ENCODE measurements around the gene UNCX. TPM values are rescaled to one million over a fixed set of nuclear protein-coding genes. Genes with fewer than 3 reads are reported as not detected.
"Not testable (repeated sequence)": the region's sequence is repeated elsewhere in the genome, so short reads cannot be mapped to it uniquely, and the experiment has no call there.

Gene UNCX
- not detected for total RNA-seq

DNA sequence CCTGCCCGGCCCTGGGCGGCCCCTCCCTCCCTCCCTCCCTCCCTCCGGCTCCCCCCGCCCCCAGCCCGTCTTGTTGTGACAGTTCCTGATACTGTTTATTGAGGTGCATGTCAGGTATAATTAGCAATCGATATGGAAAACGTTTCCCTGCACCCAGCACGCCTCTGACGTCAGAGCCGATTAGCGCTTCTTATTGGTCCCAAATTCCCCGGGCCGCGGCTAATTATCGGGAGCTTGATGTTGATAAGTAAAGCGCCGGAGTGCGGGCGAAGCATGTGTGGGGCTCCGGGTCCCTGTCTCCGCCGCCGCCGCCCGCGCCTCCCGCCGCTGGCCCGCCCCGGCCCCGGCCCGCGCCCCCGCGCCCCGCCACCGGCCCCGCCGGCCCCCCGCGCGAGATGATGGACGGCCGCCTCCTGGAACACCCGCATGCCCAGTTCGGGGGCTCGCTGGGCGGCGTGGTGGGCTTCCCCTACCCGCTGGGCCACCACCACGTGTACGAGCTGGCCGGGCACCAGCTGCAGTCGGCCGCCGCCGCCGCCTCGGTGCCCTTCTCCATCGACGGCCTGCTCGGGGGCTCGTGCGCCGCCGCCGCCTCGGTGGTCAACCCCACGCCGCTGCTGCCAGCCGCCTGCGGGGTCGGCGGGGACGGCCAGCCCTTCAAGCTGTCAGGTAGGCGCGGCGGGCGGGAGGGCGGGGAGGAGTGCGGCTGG is at the start of gene UNCX:
Gene UNCX, plus strand, starts transcription at position 250 of the 710 bp plus-strand sequence. Its CDS starts 146 bp downstream, at position 396.
- Mint-ChIP-seq H3K27me3 (peaks cover 56% of the 10 kb centered on the region), H3K4me3 (no peak within 1 kb of the TSS), H3K27ac (peak within 1 kb of the TSS; percentile 18), H3K36me3 (ENCODE audit: low read depth) (peaks cover 15% of the 10 kb centered on the region), H3K9me3 (no peaks in the 10 kb centered on the region), H3K4me1 (peaks cover 13% of the 10 kb centered on the region)
- ChIA-PET POLR2A (no interaction called here), CTCF (no interaction called here)
- no peak for DNase-seq

DNA sequence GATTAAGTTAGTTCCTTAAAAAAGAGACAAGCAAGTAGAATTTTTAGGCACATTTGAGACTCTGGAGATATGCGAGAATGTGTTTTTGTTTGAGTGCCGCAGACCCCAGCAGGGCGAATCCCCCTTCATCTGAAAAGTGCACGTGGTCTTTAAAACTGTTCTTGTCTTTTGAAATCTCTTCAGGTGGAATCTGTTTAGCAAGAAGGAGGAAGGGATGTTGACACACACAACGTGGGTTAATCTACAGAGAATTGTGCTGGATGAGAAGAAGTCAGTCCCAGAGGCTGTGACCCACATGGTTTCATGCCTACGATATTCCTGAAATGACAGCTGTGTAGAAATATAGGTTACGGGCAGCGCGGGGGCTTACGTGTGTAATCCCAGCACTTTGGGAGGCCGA is 45.5 kb upstream of the UNCX start:
- no peak overlapping the region for H3K4me3 Mint-ChIP-seq
- H3K4me1 Mint-ChIP-seq = peaks cover 21% of the 10 kb centered on the region
- ChIA-PET POLR2A (no interaction called here), CTCF (interaction anchor here (0.7 to 2.6 kb wide), 2 partner anchors 11 to 1644 kb away, joined by 3 to 23 read pairs; no protein-coding TSS in a partner anchor)
- H3K27ac Mint-ChIP-seq = no peak overlapping the region
- H3K36me3 Mint-ChIP-seq (ENCODE audit: low read depth) = peaks cover 14% of the 10 kb centered on the region
- H3K9me3 Mint-ChIP-seq = no peaks in the 10 kb centered on the region
- peaks cover 14% of the 10 kb centered on the region for H3K27me3 Mint-ChIP-seq
- DNase-seq = no peak

DNA sequence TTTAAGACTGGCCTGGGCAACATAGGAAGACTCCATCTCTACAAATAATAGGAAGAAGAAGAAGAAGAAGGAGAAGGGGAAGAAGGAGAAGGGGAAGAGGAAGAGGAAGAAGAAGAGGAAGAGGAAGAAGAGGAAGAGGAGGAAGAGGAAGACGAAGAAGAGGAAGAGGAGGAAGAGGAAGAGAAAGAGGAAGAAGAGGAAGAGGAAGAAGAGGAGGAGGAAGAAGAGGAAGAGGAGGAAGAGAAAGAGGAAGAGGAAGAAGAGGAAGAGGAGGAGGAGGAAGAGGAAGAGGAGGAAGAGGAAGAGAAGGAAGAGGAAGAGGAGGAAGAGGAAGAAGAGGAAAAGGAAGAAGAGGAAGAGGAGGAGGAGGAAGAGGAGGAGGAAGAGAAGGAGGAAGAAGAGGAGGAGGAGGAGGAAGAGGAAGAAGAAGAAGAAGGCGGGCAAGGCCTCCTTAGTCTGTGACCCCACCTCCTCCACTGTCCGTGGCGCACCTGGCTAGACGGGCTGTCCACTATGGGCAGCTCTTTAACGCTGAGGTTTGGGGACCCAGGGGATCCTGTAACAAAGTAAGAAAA is 43.9 kb upstream of the UNCX start:
- POLR2A ChIA-PET = no interaction called here
- no peak for DNase-seq
- H3K4me3 Mint-ChIP-seq = no peak overlapping the region
- H3K36me3 Mint-ChIP-seq (ENCODE audit: low read depth) = peaks cover 17% of the 10 kb centered on the region
- no peaks in the 10 kb centered on the region for H3K9me3 Mint-ChIP-seq
- H3K4me1 Mint-ChIP-seq = peaks cover 30% of the 10 kb centered on the region
- no peak overlapping the region for H3K27ac Mint-ChIP-seq
- peaks cover 14% of the 10 kb centered on the region for H3K27me3 Mint-ChIP-seq
- CTCF ChIA-PET = interaction anchor here (6.3 kb wide), 1 partner anchor 12 kb away, joined by 55 read pairs; no protein-coding TSS in a partner anchor

DNA sequence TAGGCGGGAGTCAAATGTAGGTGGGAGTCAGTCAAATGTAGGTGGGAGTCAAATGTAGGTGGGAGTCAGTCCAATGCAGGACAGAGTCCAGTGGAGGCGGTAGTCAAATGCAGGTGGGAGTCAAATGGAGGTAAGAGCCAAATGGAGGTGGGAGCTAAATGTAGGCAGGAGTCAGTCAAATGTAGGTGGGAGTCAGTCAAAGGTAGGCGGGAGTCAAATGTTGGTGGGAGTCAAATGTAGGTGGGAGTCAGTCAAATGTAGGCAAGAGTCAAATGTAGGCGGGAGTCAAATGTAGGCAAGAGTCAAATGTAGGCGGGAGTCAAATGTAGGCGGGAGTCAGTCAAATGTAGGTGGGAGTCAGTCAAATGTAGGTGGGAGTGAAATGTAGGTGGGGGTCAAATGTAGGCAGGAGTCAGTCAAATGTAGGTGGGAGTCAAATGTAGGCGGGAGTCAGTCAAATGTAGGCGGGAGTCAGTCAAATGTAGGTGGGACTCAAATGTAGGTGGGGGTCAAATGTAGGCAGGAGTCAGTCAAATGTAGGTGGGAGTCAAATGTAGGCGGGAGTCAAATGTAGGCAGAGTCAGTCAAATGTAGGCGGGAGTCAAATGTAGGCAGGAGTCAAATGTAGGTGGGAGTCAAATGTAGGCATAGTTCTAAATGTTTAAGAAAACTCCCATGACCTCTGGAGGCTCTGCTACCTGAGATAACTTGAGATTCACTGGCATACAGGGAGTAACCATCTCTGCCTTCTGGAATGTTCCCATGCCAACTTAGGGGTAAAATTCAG is 42.5 kb upstream of the UNCX start:
- Mint-ChIP-seq H3K9me3 (no peaks in the 10 kb centered on the region), H3K36me3 (ENCODE audit: low read depth) (peaks cover 17% of the 10 kb centered on the region), H3K27me3 (peaks cover 18% of the 10 kb centered on the region), H3K4me3 (no peak overlapping the region), H3K27ac (peak overlapping the region; percentile 35), H3K4me1 (peaks cover 32% of the 10 kb centered on the region)
- ChIA-PET POLR2A (no interaction called here), CTCF (interaction anchor here (1.1 to 6.3 kb wide), 2 partner anchors 10 to 14 kb away, joined by 3 to 55 read pairs; no protein-coding TSS in a partner anchor)
- DNase-seq = no peak

DNA sequence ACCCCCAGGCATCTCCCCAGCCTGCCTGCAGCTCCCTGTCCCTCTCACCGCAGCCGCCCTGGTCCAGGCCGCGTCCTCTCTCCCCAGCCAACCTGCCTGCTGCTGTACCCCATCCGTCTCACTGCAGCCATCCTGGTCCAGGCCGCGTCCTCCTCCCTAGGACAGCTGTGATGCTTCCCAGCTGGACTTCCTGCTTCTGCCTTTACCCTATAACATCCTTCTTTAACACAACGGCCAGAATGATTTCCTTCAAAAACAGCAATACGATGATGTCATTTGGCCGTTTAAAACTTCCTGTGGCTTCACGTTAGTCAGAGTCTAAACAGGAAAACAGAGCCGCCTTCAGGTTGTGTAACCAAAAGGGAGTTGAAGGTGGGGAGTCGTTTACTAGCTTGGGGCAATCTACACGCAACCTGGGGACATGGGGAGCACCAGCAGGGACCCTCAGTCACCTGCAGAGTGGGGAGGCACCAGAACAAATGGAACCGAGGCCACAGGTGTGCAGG is 40.4 kb upstream of the UNCX start:
- Mint-ChIP-seq H3K4me1 (peaks cover 32% of the 10 kb centered on the region), H3K27ac (peak overlapping the region; percentile 93), H3K4me3 (peak overlapping the region; percentile 78), H3K27me3 (peaks cover 16% of the 10 kb centered on the region), H3K36me3 (ENCODE audit: low read depth) (peaks cover 17% of the 10 kb centered on the region), H3K9me3 (no peaks in the 10 kb centered on the region)
- POLR2A ChIA-PET = interaction anchor here (1.1 to 2.1 kb wide), 5 partner anchors 9 to 217 kb away, joined by 3 to 10 read pairs (median 7); partner anchors contain the start of genes COX19 and ZFAND2A
- peak; percentile 49 for DNase-seq
- CTCF ChIA-PET = interaction anchor here (0.7 to 6.3 kb wide), 10 partner anchors 9 to 240 kb away, joined by 3 to 55 read pairs (median 6); partner anchors contain the start of gene ZFAND2A

DNA sequence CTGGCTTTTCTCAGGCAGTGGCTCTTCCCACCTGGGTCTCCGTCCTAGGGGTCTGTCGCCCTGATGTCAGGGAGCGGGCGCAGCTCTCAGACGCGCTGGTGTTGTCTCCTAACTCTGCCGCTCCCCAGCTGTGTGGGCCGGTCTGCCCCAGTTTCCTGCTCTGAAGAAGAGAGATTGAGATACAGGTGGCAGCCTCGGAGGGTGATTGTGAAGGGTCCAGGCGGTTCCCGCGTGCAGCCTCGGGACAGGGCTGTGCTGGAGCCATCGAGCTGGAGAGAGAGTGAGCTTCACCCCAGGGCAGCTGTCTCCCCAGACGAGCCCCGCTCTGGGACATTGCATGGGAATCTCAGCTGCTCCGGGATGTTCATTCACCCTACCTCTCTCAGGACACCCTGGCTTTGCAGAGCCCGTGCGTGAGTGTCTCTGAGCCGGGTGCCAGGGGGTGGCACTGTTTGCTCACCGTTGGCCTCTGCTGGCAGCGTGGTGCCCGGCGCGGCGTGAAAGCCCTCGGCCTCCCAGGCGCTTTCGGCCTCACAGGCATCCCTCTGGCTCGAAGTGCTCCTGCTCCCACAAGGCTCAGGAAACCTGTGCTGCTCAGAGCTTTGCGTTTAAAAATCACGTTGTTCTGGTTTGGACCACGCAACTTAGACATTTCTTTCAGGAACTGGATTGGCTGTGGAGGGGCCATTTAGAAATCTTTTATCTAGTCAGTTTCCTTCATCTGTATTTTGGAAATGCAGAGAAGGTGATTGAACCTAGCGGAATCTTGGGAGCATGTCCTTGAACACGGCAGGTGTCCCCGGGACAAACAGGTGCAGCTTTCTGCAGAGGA is 38.9 kb upstream of the UNCX start:
- ChIA-PET POLR2A (interaction anchor here (0.9 to 1.1 kb wide), 2 partner anchors 18 to 34 kb away, joined by 3 read pairs; partner anchors contain the start of gene ZFAND2A), CTCF (interaction anchor here (1.5 to 6.3 kb wide), 5 partner anchors 10 to 239 kb away, joined by 5 to 55 read pairs (median 8); no protein-coding TSS in a partner anchor)
- peak overlapping the region; percentile 38 for H3K27ac Mint-ChIP-seq
- H3K9me3 Mint-ChIP-seq = no peaks in the 10 kb centered on the region
- peaks cover 15% of the 10 kb centered on the region for H3K36me3 Mint-ChIP-seq (ENCODE audit: low read depth)
- H3K4me3 Mint-ChIP-seq = no peak overlapping the region
- H3K4me1 Mint-ChIP-seq = peaks cover 30% of the 10 kb centered on the region
- DNase-seq = peak; percentile 70
- H3K27me3 Mint-ChIP-seq = peaks cover 11% of the 10 kb centered on the region

DNA sequence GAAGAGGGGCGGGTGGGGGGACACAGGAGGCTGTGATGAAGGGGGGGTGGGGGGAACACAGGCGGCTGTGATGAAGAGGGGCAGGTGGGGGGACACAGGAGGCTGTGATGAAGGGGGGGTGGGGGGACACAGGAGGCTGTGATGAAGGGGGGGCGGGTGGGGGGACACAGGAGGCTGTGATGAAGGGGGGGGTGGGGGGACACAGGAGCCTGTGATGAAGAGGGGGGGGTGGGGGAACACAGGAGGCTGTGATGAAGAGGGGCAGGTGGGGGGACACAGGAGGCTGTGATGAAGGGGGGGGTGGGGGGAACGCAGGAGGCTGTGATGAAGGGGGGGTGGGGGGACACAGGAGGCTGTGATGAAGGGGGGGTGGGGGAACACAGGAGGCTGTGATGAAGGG is 36.2 kb upstream of the UNCX start:
- DNase-seq; CTCF ChIA-PET; H3K36me3 Mint-ChIP-seq (ENCODE audit: low read depth); H3K27ac Mint-ChIP-seq; H3K9me3 Mint-ChIP-seq; H3K4me3 Mint-ChIP-seq; H3K27me3 Mint-ChIP-seq; POLR2A ChIA-PET: not testable (repeated sequence)
- H3K4me1 Mint-ChIP-seq = peaks cover 23% of the 10 kb centered on the region

DNA sequence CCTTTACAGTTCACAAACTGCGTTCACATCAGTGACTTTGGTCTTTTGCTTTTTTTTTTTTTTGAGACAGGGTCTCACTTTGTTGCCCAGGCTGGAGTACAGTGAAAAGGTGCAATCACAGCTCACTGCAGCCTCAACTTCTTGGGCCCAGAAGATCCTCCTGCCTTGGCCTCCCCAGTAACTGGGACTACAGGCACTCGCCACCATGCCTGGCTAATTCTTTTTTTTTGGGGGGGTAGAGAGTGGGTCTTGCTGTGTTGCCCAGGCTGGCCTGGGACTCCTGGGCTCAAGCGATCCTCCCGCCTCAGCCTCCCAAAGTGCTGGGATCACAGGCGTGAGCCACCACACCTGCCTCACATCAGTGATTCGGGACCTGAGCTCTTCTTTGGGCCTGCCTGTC is 35.7 kb upstream of the UNCX start:
- no peak overlapping the region for H3K27ac Mint-ChIP-seq
- no peak for DNase-seq
- H3K9me3 Mint-ChIP-seq = no peaks in the 10 kb centered on the region
- ChIA-PET POLR2A (no interaction called here), CTCF (no interaction called here)
- H3K27me3 Mint-ChIP-seq = peaks cover 7% of the 10 kb centered on the region
- H3K36me3 Mint-ChIP-seq (ENCODE audit: low read depth) = peaks cover 5% of the 10 kb centered on the region
- H3K4me3 Mint-ChIP-seq = no peak overlapping the region
- H3K4me1 Mint-ChIP-seq = peaks cover 18% of the 10 kb centered on the region

DNA sequence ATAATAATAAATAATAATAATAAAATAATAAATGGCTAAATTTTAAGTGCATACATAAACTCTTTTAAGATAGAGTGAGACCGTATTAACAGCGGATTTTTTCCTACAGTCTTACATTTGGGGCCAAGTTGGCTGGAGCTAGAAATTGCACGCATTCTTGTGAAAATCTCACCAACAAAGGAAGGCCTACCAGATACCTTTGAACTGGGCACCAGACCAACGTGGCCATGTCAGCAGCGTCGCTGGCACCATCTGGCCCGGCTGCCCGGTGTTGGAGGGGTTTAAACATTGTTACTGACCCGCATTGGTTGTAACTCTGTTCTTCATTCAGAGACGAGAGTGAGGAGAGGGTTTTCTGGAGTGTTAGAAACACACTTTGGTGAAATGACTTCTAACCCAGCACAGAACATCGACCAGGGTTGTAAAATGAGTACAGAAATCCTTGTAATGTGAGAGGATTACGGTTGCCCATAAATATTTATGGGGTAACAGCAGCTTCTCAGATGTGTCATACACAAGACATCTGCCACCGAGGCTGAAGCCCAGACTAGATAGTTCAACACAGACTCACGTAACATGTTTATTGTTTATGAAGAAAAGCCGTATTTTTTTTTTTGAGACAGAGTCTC is 34.6 kb upstream of the UNCX start:
- CTCF ChIA-PET = no interaction called here
- no peak overlapping the region for H3K4me3 Mint-ChIP-seq
- peaks cover 7% of the 10 kb centered on the region for H3K27me3 Mint-ChIP-seq
- no peaks in the 10 kb centered on the region for H3K9me3 Mint-ChIP-seq
- DNase-seq = no peak
- POLR2A ChIA-PET = no interaction called here
- H3K4me1 Mint-ChIP-seq = peaks cover 7% of the 10 kb centered on the region
- H3K27ac Mint-ChIP-seq = no peak overlapping the region
- H3K36me3 Mint-ChIP-seq (ENCODE audit: low read depth) = no peaks in the 10 kb centered on the region

DNA sequence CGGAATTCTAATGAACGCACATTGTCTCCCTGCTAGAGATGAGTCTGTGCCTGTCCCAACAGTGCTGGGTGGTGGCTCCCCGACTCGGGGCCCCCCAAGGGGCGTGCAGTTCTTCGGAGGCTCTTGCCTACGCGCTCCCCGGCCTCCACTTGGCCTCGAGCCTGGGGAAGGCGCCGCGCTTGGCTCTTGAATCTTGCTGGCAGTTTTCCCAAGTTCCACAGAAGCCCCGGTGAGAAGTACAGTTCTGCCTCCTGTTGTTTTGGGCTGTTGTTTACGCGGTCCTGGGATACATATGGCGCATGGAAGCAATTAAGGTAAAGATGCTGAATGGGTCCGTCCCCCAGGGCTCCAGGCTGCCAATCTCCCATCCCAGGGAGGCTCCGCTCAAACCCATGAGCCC is 32.6 kb upstream of the UNCX start:
- CTCF ChIA-PET = no interaction called here
- H3K4me3 Mint-ChIP-seq = no peak overlapping the region
- no peak overlapping the region for H3K27ac Mint-ChIP-seq
- H3K9me3 Mint-ChIP-seq = no peaks in the 10 kb centered on the region
- H3K4me1 Mint-ChIP-seq = no peaks in the 10 kb centered on the region
- no peak for DNase-seq
- H3K27me3 Mint-ChIP-seq = peaks cover 6% of the 10 kb centered on the region
- POLR2A ChIA-PET = no interaction called here
- no peaks in the 10 kb centered on the region for H3K36me3 Mint-ChIP-seq (ENCODE audit: low read depth)

DNA sequence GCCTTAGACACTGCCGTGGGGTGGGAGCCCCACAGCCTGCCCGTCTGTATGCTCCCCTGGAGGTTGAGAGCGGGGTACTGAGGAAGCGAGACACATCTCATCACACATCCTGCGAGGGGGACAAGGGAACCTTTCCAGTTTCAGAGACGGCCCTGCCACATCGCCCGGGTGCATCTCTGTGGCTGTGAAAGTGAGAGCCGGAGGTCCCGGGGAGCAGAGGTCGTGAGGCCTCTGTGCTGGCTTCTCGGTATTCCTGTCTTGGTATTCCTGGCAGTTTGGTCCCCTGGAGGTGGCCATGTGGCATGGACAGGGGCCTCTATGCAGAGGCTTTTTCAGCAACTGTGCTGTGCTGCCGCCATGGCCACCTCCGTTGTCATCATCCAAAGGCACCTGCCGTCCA is 30.8 kb upstream of the UNCX start:
- ChIA-PET CTCF (no interaction called here), POLR2A (no interaction called here)
- Mint-ChIP-seq H3K4me1 (no peaks in the 10 kb centered on the region), H3K9me3 (no peaks in the 10 kb centered on the region), H3K4me3 (no peak overlapping the region), H3K36me3 (ENCODE audit: low read depth) (no peaks in the 10 kb centered on the region), H3K27ac (no peak overlapping the region), H3K27me3 (peaks cover 4% of the 10 kb centered on the region)
- no peak for DNase-seq

DNA sequence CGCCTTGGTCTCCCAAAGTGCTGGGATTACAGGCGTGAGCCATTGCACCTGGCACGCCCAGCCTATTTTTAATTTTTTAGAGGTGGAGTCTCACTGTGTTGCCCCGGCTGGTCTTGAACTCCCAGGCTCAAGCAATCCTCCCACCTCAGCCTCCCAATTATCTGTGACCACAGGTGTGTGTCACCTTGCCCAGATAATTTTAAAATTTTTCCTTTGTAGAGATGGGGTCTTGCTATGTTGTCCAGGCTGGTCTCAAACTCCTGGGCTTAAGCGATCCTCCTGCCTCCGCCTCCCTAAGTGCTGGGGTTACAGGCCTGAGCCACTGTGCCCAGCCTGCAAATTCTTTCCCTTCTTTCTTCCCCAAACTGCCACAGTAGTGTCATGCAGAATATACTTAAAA is 29.8 kb upstream of the UNCX start:
- H3K4me3 Mint-ChIP-seq; POLR2A ChIA-PET; H3K9me3 Mint-ChIP-seq; H3K27me3 Mint-ChIP-seq; H3K36me3 Mint-ChIP-seq (ENCODE audit: low read depth); H3K27ac Mint-ChIP-seq; H3K4me1 Mint-ChIP-seq; CTCF ChIA-PET; DNase-seq: not testable (repeated sequence)
